Mucosa of rectum (tissue), 2 donors: ENCODE measurements around the gene SLC26A1.

Source experiments
- H3K27ac ChIP-seq, 2 donors: one replicate each; pipeline ENCODE4 v1.7.0; 2013; ENCODE audit warnings: inconsistent platforms in 2 of 2, low read depth in 2 of 2, low read length in 2 of 2
- H3K27me3 ChIP-seq, 2 donors: one replicate each; pipeline ENCODE4 v1.7.0; 2013; ENCODE audit warnings: low read length in 2 of 2; ENCODE audit not compliant: control insufficient read depth in 2 of 2, insufficient read depth in 2 of 2
- H3K36me3 ChIP-seq, 2 donors: one replicate each; pipeline ENCODE4 v1.7.0; 2013; ENCODE audit warnings: low read length in 2 of 2; ENCODE audit not compliant: control insufficient read depth in 2 of 2, insufficient read depth in 2 of 2
- H3K4me1 ChIP-seq, 2 donors: one replicate each; pipeline ENCODE4 v1.7.0; 2013; ENCODE audit warnings: low read length in 2 of 2, mild to moderate bottlenecking in 1 of 2; ENCODE audit not compliant: control insufficient read depth in 2 of 2, insufficient read depth in 2 of 2
- H3K4me3 ChIP-seq, 2 donors: one replicate each; pipeline ENCODE4 v1.7.0; 2013; ENCODE audit warnings: low read length in 2 of 2
- H3K9ac ChIP-seq, 2 donors: one replicate each; pipeline ENCODE4 v1.7.0; 2013; ENCODE audit warnings: low read length in 2 of 2, low read depth in 1 of 2, mild to moderate bottlenecking in 1 of 2
- H3K9me3 ChIP-seq, 2 donors: one replicate each; pipeline ENCODE4 v1.7.0; 2013; ENCODE audit warnings: low read length in 2 of 2; ENCODE audit not compliant: control insufficient read depth in 2 of 2
- donor health status: healthy.
- donor health status: Normal muscosa, but diverticular disease.

SLC26A1 gene

GRCh38 chr4:1012034-1012739 lies 19.0 kb upstream of the SLC26A1 start:
- H3K27ac ChIP-seq: no peak overlapping the region
- peaks cover 10 to 15% of the 10 kb centered on the region in 2 donors for H3K27me3 ChIP-seq
- H3K9ac ChIP-seq: peak overlapping the region in 1 of 2 donors; percentile 34
- no peaks in the 10 kb centered on the region for H3K36me3 ChIP-seq
- peak overlapping the region; percentile 44 to 52 for H3K4me3 ChIP-seq
- no peaks in the 10 kb centered on the region for H3K9me3 ChIP-seq
- H3K4me1 ChIP-seq: peaks cover 17 to 18% of the 10 kb centered on the region in 2 donors

GRCh38 chr4:1011666-1012033 lies 18.4 kb upstream of the SLC26A1 start:
- Histone ChIP-seq H3K27ac (no peak overlapping the region), H3K4me1 (peaks cover 17 to 18% of the 10 kb centered on the region in 2 donors), H3K9me3 (no peaks in the 10 kb centered on the region), H3K9ac (no peak overlapping the region), H3K27me3 (peaks cover 14 to 15% of the 10 kb centered on the region in 2 donors), H3K36me3 (no peaks in the 10 kb centered on the region), H3K4me3 (no peak overlapping the region)

GRCh38 chr4:1011022-1011665 lies 17.9 kb upstream of the SLC26A1 start, which contains the start of gene FGFRL1:
FGFRL1 (plus strand) TSS chr4:1011626; CDS start chr4:1012486, 860 bp downstream.
- Histone ChIP-seq H3K27me3 (peaks cover 15 to 16% of the 10 kb centered on the region in 2 donors), H3K4me3 (peak within 1 kb of the TSS; percentile 66 to 75), H3K9me3 (no peaks in the 10 kb centered on the region), H3K4me1 (peaks cover 17 to 18% of the 10 kb centered on the region in 2 donors), H3K36me3 (no peaks in the 10 kb centered on the region), H3K9ac (peak within 1 kb of the TSS; percentile 32 to 80), H3K27ac (peak within 1 kb of the TSS; percentile 75 to 77)

- Histone ChIP-seq H3K36me3 (no peaks in the 10 kb centered on the region), H3K9me3 (no peaks in the 10 kb centered on the region), H3K4me1 (peaks cover 17 to 18% of the 10 kb centered on the region in 2 donors), H3K9ac (peak overlapping the region; percentile 32 to 80), H3K4me3 (peak overlapping the region; percentile 66 to 75), H3K27me3 (peaks cover 16 to 17% of the 10 kb centered on the region in 2 donors), H3K27ac (peak overlapping the region; percentile 75 to 77)
Observed at GRCh38 chr4:1010395-1011021, 17.3 kb upstream of the SLC26A1 start.

- H3K4me3 ChIP-seq: peak overlapping the region; percentile 72 to 75
- no peaks in the 10 kb centered on the region for H3K36me3 ChIP-seq
- H3K27ac ChIP-seq: peak overlapping the region; percentile 75 to 77
- peaks cover 24% of the 10 kb centered on the region in 2 donors for H3K27me3 ChIP-seq
- H3K9me3 ChIP-seq: no peaks in the 10 kb centered on the region
- H3K9ac ChIP-seq: peak overlapping the region; percentile 2 to 80
- H3K4me1 ChIP-seq: peaks cover 17 to 18% of the 10 kb centered on the region in 2 donors
Observed at GRCh38 chr4:1009542-1010394, 16.6 kb upstream of the SLC26A1 start.

GRCh38 chr4:1008840-1009541 lies 15.8 kb upstream of the SLC26A1 start:
- Histone ChIP-seq H3K4me3 (peak overlapping the region; percentile 72), H3K36me3 (no peaks in the 10 kb centered on the region), H3K4me1 (peaks cover 17 to 18% of the 10 kb centered on the region in 2 donors), H3K27ac (peak overlapping the region in 1 of 2 donors; percentile 55), H3K9me3 (no peaks in the 10 kb centered on the region), H3K27me3 (peaks cover 26 to 32% of the 10 kb centered on the region in 2 donors), H3K9ac (peak overlapping the region; percentile 60 to 68)

GRCh38 chr4:1006856-1007255 lies 13.7 kb upstream of the SLC26A1 start:
- Histone ChIP-seq H3K9ac (no peak overlapping the region), H3K4me1 (peaks cover 18 to 20% of the 10 kb centered on the region in 2 donors), H3K9me3 (no peaks in the 10 kb centered on the region), H3K36me3 (no peaks in the 10 kb centered on the region), H3K27ac (no peak overlapping the region), H3K27me3 (peaks cover 37 to 47% of the 10 kb centered on the region in 2 donors), H3K4me3 (no peak overlapping the region)

GRCh38 chr4:1004557-1005485 lies 11.6 kb upstream of the SLC26A1 start:
- H3K9ac ChIP-seq: no peak overlapping the region
- H3K27me3 ChIP-seq: peaks cover 44 to 67% of the 10 kb centered on the region in 2 donors
- no peak overlapping the region for H3K4me3 ChIP-seq
- peaks cover 7 to 10% of the 10 kb centered on the region in 2 donors for H3K4me1 ChIP-seq
- H3K9me3 ChIP-seq: no peaks in the 10 kb centered on the region
- H3K36me3 ChIP-seq: no peaks in the 10 kb centered on the region
- no peak overlapping the region for H3K27ac ChIP-seq
